Measurements from ENCODE around the gene GATAD1. TPM values are rescaled to one million over a fixed set of nuclear protein-coding genes. Genes with fewer than 3 reads are reported as not detected.

GATAD1 gene
- total and polyA plus RNA-seq, 2 of the 4 experiments (the other 2 are of a cell fraction), result 9.3 to 15.2 TPM

DNA sequence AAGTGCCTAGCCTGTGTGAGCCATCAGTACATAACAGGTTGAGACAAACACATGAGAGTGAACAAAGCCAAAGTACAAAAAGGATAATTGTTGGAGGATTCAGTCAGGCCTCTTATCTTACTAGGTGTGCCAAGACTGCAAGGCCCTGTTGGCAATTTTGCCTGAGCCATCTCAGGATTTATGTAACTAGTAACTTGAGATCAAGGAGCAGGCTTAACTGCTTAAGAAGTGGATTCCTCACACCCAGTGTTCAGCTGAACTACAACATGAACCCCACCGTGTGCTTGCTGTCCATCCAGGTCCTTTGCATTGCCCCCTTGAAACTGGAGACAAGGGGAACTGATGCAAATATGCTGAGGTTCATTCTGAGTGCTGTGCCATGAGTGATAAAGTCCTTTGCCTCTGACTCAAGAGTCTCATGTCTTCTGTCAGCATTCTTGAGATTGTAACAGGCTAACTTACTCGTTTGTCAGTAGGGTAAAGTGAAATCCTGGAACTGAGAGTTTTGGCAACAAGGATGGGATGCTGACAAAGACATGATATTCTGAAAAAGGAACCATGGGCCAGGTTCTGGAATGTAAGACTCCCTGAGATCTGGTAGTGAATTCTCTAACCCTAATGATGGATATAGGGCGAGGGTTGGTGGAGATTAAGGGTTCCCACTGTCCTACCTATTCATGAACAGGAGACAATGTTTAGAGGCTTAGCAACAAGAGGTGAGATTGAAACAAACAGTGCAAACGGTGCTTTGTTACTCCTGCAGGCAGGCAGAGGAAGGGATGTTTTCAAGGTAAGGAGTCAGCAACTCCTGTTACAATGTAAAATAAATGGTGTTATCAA is 44.1 kb upstream of the GATAD1 start:
- Histone ChIP-seq H4K91ac (ENCODE audit: insufficient read depth, low read depth, low read length) (no peak overlapping the region), H2AK9ac (replicated peaks; ENCODE audit: low read depth, low read length, poor library complexity) (no peak overlapping the region), H3K4ac (ENCODE audit: low read depth, low read length) (no peak overlapping the region), H2BK20ac (ENCODE audit: low read depth, low read length) (no peak overlapping the region), H2BK5ac (ENCODE audit: low read depth, low read length, poor library complexity, severe bottlenecking) (peak overlapping the region; percentile 78), H3K4me2 (ENCODE audit: low read depth, low read length) (peak overlapping the region; percentile 54; the same call in 1 of the 2 replicates), H3K14ac (replicated peaks; ENCODE audit: low read depth, low read length) (0 out of 2 replicates have a peak overlapping the region, but pooled peaks have one; percentile 36), H3K18ac (ENCODE audit: low read depth, low read length) (peak overlapping the region; percentile 54; the same call in 1 of the 2 replicates), H2BK15ac (ENCODE audit: low read depth, low read length) (no peak overlapping the region), H3K27ac (ENCODE audit: insufficient read depth, low read length) (peak overlapping the region; percentile 56; the same call in 1 of the 2 replicates), H4K8ac (ENCODE audit: low read depth in 2 of 2, low read length in 2 of 2) (0 out of 4 replicates have a peak overlapping the region, but pooled peaks of 1 of the 2 experiments have one; percentile 8), H3K36me3 (ENCODE audit: control insufficient read depth, insufficient read depth, low read length) (peaks cover 11% of the 10 kb centered on the region), H2AK5ac (ENCODE audit: low read depth, low read length) (no peak overlapping the region), H3K56ac (ENCODE audit: extremely low read depth, insufficient read depth, low read length) (no peak overlapping the region), H3K79me1 (ENCODE audit: low read depth in 1 of 2, low read length in 2 of 2) (no peaks in the 10 kb centered on the region), H3K9me3 (ENCODE audit: control insufficient read depth, insufficient read depth, low read length) (no peaks in the 10 kb centered on the region), H4K20me1 (ENCODE audit: insufficient read depth, low read length) (no peaks in the 10 kb centered on the region; the same call in 1 of the 2 replicates), H4K5ac (ENCODE audit: low read depth, low read length) (no peak overlapping the region), H2BK120ac (ENCODE audit: low read depth, low read length) (no peak overlapping the region), H2AFZ (replicated peaks; ENCODE audit: low read length, poor library complexity) (peak overlapping the region; percentile 69), H3K23ac (ENCODE audit: low read depth, low read length) (peak overlapping the region; percentile 60; the same call in 1 of the 2 replicates), H3K9ac (ENCODE audit: low read depth, low read length) (no peak overlapping the region), H3K4me3 (ENCODE audit: insufficient read depth, low read depth, low read length) (no peak overlapping the region), H3K4me1 (ENCODE audit: control insufficient read depth, insufficient read depth, low read length) (peaks cover 2% of the 10 kb centered on the region), H3K27me3 (ENCODE audit: control insufficient read depth, insufficient read depth, low read length) (no peaks in the 10 kb centered on the region), H3K9me1 (ENCODE audit: insufficient read depth, low read length) (0 out of 2 replicates have a peak, but pooled peaks cover 4% of the 10 kb centered on the region)
- POLR2A ChIA-PET (ENCODE audit: unreplicated experiment), result no interaction called here
- no TSS peak for BruUV-seq (replicated peaks)
- in situ Hi-C loops (cut with MboI; ENCODE audit: low sequenced_read_pairs), result no loop called here
- dilution Hi-C loops (cut with HindIII; ENCODE audit: low sequenced_read_pairs, unreplicated experiment), result no loop called here
- DNase-seq, result peak; percentile 79
- 50% methylated on average over 3 of the region's 4 CpGs; no CpG with 5 or more reads in 1 of the 2 experiments for WGBS, 2 experiments (ENCODE audit: extremely low coverage in 2 of 2, insufficient read length in 1 of 2)
- CTCF ChIA-PET, result no interaction called here
- intact Hi-C loops (cut with micrococcal nuclease), result no loop called here
- ATAC-seq (ENCODE audit: low read depth), result peak; percentile 89
- no peak for TF ChIP-seq RAD21 (IDR thresholded peaks at IDR 0.05; ENCODE audit: low read length)
- TF ChIP-seq MAFK (IDR thresholded peaks at IDR 0.05; ENCODE audit: low read depth, low read length), result peak; percentile 51; the same call in 1 of the 2 replicates
- no peak for TF ChIP-seq CHD1 (IDR thresholded peaks at IDR 0.05; ENCODE audit: low read depth, low read length)
- TF ChIP-seq MAZ (IDR thresholded peaks at IDR 0.05; ENCODE audit: borderline replicate concordance, low read depth, low read length), result no peak
- no peak for TF ChIP-seq BHLHE40 (IDR thresholded peaks at IDR 0.05; ENCODE audit: low read depth, low read length)
- no peak for TF ChIP-seq SMC3 (IDR thresholded peaks at IDR 0.05; ENCODE audit: low read depth, low read length)
- TF ChIP-seq CEBPB (IDR thresholded peaks at IDR 0.05; ENCODE audit: low read depth, low read length), result 0 out of 2 replicates have a peak, but pooled peaks have one; percentile 2
- no peak for TF ChIP-seq POLR2A (IDR thresholded peaks at IDR 0.05; ENCODE audit: low read depth, low read length)
